ENCODE data around the gene ABCA8. TPM values are rescaled to one million over a fixed set of nuclear protein-coding genes. Genes with fewer than 3 reads are reported as not detected.

Gene ABCA8
- total RNA-seq, 2 experiments from 2014 or later = not detected

GRCh38 chr17:68973098-68973846 lies 18.1 kb upstream of the ABCA8 start:
- peaks cover 9% of the 10 kb centered on the region for H3K27me3 Mint-ChIP-seq

GRCh38 chr17:68972119-68972704 lies 17.0 kb upstream of the ABCA8 start:
- no peak overlapping the region for H3K4me3 Mint-ChIP-seq
- no peak for TF ChIP-seq CTCF (IDR thresholded peaks at IDR 0.05)
- H3K4me1 Mint-ChIP-seq (ENCODE audit: low read depth) = no peaks in the 10 kb centered on the region
- Histone ChIP-seq H3K36me3 (ENCODE audit: insufficient read depth, low read length) (no peaks in the 10 kb centered on the region), H3K27ac (ENCODE audit: low read depth in 1 of 2, low read length in 2 of 2) (no peak overlapping the region), H3K27me3 (ENCODE audit: control insufficient read depth in 1 of 2, insufficient read depth in 2 of 2, low read length in 2 of 2) (no peaks in the 10 kb centered on the region), H3K9me3 (ENCODE audit: control insufficient read depth in 1 of 2, insufficient read depth in 1 of 2, low read length in 2 of 2) (no peaks in the 10 kb centered on the region), H3K4me3 (ENCODE audit: low read length) (no peak overlapping the region), H3K4me1 (ENCODE audit: insufficient read depth, low read length) (no peaks in the 10 kb centered on the region)
- H3K9me3 Mint-ChIP-seq = no peaks in the 10 kb centered on the region
- no peaks in the 10 kb centered on the region for H3K36me3 Mint-ChIP-seq (ENCODE audit: low read depth)
- POLR2A ChIA-PET = no interaction called here
- CTCF ChIA-PET = no interaction called here
- no peak for DNase-seq
- H3K27ac Mint-ChIP-seq = no peak overlapping the region
- intact Hi-C loops (cut with DNase I, micrococcal nuclease) = no loop called here
- no peak for ATAC-seq (ENCODE audit: poor library complexity)
- peaks cover 9% of the 10 kb centered on the region for H3K27me3 Mint-ChIP-seq

More at GRCh38 chr17:68973098-68973846, 18.1 kb upstream of the ABCA8 start:
- ChIA-PET CTCF (no interaction called here), POLR2A (no interaction called here)
- intact Hi-C loops (cut with DNase I, micrococcal nuclease) = no loop called here
- Histone ChIP-seq H3K27ac (ENCODE audit: low read depth in 1 of 2, low read length in 2 of 2) (no peak overlapping the region), H3K27me3 (ENCODE audit: control insufficient read depth in 1 of 2, insufficient read depth in 2 of 2, low read length in 2 of 2) (no peaks in the 10 kb centered on the region), H3K4me1 (ENCODE audit: insufficient read depth, low read length) (no peaks in the 10 kb centered on the region), H3K36me3 (ENCODE audit: insufficient read depth, low read length) (no peaks in the 10 kb centered on the region), H3K9me3 (ENCODE audit: control insufficient read depth in 1 of 2, insufficient read depth in 1 of 2, low read length in 2 of 2) (no peaks in the 10 kb centered on the region), H3K4me3 (ENCODE audit: low read length) (no peak overlapping the region)
- DNase-seq (no peak), ATAC-seq (ENCODE audit: poor library complexity) (no peak)
- TF ChIP-seq CTCF (IDR thresholded peaks at IDR 0.05) = no peak
- Mint-ChIP-seq H3K36me3 (ENCODE audit: low read depth) (no peaks in the 10 kb centered on the region), H3K9me3 (no peaks in the 10 kb centered on the region), H3K4me1 (ENCODE audit: low read depth) (no peaks in the 10 kb centered on the region), H3K4me3 (no peak overlapping the region), H3K27ac (no peak overlapping the region)

GRCh38 chr17:68969101-68969500 lies 13.9 kb upstream of the ABCA8 start:
- H3K4me3 Mint-ChIP-seq = no peak overlapping the region
- H3K27ac Mint-ChIP-seq = no peak overlapping the region
- POLR2A ChIA-PET = no interaction called here

More at GRCh38 chr17:68969101-68969500, 13.9 kb upstream of the ABCA8 start:
- no peak for DNase-seq
- Mint-ChIP-seq H3K4me1 (ENCODE audit: low read depth) (no peaks in the 10 kb centered on the region), H3K27me3 (no peaks in the 10 kb centered on the region), H3K36me3 (ENCODE audit: low read depth) (no peaks in the 10 kb centered on the region), H3K9me3 (peaks cover 3% of the 10 kb centered on the region)
- Histone ChIP-seq H3K9me3 (ENCODE audit: control insufficient read depth in 1 of 2, insufficient read depth in 1 of 2, low read length in 2 of 2) (no peaks in the 10 kb centered on the region), H3K27me3 (ENCODE audit: control insufficient read depth in 1 of 2, insufficient read depth in 2 of 2, low read length in 2 of 2) (no peaks in the 10 kb centered on the region), H3K36me3 (ENCODE audit: insufficient read depth, low read length) (no peaks in the 10 kb centered on the region), H3K4me1 (ENCODE audit: insufficient read depth, low read length) (no peaks in the 10 kb centered on the region), H3K4me3 (ENCODE audit: low read length) (no peak overlapping the region), H3K27ac (ENCODE audit: low read depth in 1 of 2, low read length in 2 of 2) (no peak overlapping the region)
- TF ChIP-seq CTCF (IDR thresholded peaks at IDR 0.05) = no peak
- intact Hi-C loops (cut with DNase I, micrococcal nuclease) = no loop called here
- ATAC-seq (ENCODE audit: poor library complexity) = no peak
- CTCF ChIA-PET = no interaction called here
